Keratinocyte (primary cell): ENCODE data around the gene POP4. TPM values are rescaled to one million over a fixed set of nuclear protein-coding genes. Genes with fewer than 3 reads are reported as not detected.

Experiments used
- DNase-seq: peaks from one replicate; pipeline ENCODE4 v3.0.0-alpha.2; 2011; ENCODE audit warnings: low read depth, missing footprints, low spot score
- FAIRE-seq: peaks from 2 replicates; lab custom pipeline; 2011; peaks lifted over from hg19 to GRCh38; lab: Jason Lieb, UNC
- H2AFZ ChIP-seq: 2 replicates; pipeline ENCODE4 v1.6.0; 2012; ENCODE audit warnings: low read length, control low read depth, inconsistent platforms; ENCODE audit not compliant: control insufficient read depth
- H3K27ac ChIP-seq: 2 replicates; pipeline ENCODE4 v1.5.1; 2011; ENCODE audit warnings: low read length; ENCODE audit not compliant: control insufficient read depth, insufficient read depth
- H3K27me3 ChIP-seq: 3 replicates; pipeline ENCODE4 v1.6.0; 2011; ENCODE audit warnings: low read length; ENCODE audit not compliant: control insufficient read depth, insufficient read depth; ENCODE audit errors: extremely low read depth
- H3K36me3 ChIP-seq, 2 experiments: 2 replicates in 1 of 2; 3 replicates in 1 of 2; pipeline ENCODE4 v1.5.1; 2011; ENCODE audit warnings: low read length in 2 of 2, mild to moderate bottlenecking in 1 of 2; ENCODE audit not compliant: control insufficient read depth in 2 of 2, insufficient read depth in 2 of 2; ENCODE audit errors: extremely low read depth in 1 of 2
- H3K4me1 ChIP-seq: 3 replicates; pipeline ENCODE4 v1.5.1; 2011; ENCODE audit warnings: low read length; ENCODE audit not compliant: control insufficient read depth, insufficient read depth; ENCODE audit errors: extremely low read depth
- H3K4me2 ChIP-seq: 3 replicates; pipeline ENCODE4 v1.6.0; 2011; ENCODE audit warnings: low read depth, low read length; ENCODE audit not compliant: control insufficient read depth, insufficient read depth; ENCODE audit errors: extremely low read depth
- H3K4me3 ChIP-seq, 3 experiments: fragments of 200-600 bp in 1 of 3; sonication (generic) in 1 of 3; 2 replicates in 2 of 3; 3 replicates in 1 of 3; pipeline ENCODE4 v1.5.1; 2011 to 2016; ENCODE audit warnings: low read length in 3 of 3, mild to moderate bottlenecking in 3 of 3, control low read depth in 2 of 3, inconsistent platforms in 1 of 3, low read depth in 1 of 3, mixed read lengths in 1 of 3, mixed run types in 1 of 3, moderate library complexity in 1 of 3; ENCODE audit not compliant: control insufficient read depth in 2 of 3, insufficient read depth in 2 of 3; ENCODE audit errors: extremely low read depth in 1 of 3
- H3K79me2 ChIP-seq: 2 replicates; pipeline ENCODE4 v1.6.0; 2012; ENCODE audit warnings: low read length; ENCODE audit not compliant: control insufficient read depth, insufficient read depth
- H3K9ac ChIP-seq: 3 replicates; pipeline ENCODE4 v1.6.0; 2011; ENCODE audit warnings: low read length; ENCODE audit not compliant: control insufficient read depth, insufficient read depth; ENCODE audit errors: extremely low read depth
- H3K9me1 ChIP-seq: 3 replicates; pipeline ENCODE4 v1.6.0; 2011; ENCODE audit warnings: low read length; ENCODE audit not compliant: control insufficient read depth, insufficient read depth; ENCODE audit errors: extremely low read depth
- H3K9me3 ChIP-seq: 2 replicates; pipeline ENCODE4 v1.5.1; 2012; ENCODE audit warnings: low read depth, low read length; ENCODE audit not compliant: control insufficient read depth
- H4K20me1 ChIP-seq: 3 replicates; pipeline ENCODE4 v1.6.0; 2011; ENCODE audit warnings: low read length; ENCODE audit not compliant: control insufficient read depth, insufficient read depth; ENCODE audit errors: extremely low read depth
- CTCF ChIP-seq, 3 experiments: IDR thresholded peaks in 1 of 3; conservative IDR thresholded peaks in 1 of 3; optimal IDR thresholded peaks in 1 of 3; 2 replicates in 2 of 3; 3 replicates in 1 of 3; pipeline versions ENCODE3 to v1.5.1; 2011; ENCODE audit warnings: low read length in 3 of 3, mild to moderate bottlenecking in 3 of 3, moderate library complexity in 2 of 3, control low read depth in 1 of 3, inconsistent platforms in 1 of 3; ENCODE audit not compliant: insufficient read depth in 2 of 3; ENCODE audit errors: extremely low read depth in 1 of 3
- EZH2 ChIP-seq: IDR thresholded peaks from one replicate; pipeline ENCODE4 v1.6.1; 2012; ENCODE audit warnings: inconsistent platforms, mild to moderate bottlenecking, low read length, moderate library complexity
- dilution Hi-C: fragments of 300-500 bp; cut with MboI; formaldehyde crosslinking; loops from one replicate; pipeline ENCODE4 v1.7.0; 2020; ENCODE audit warnings: low sequenced_read_pairs; ENCODE audit not compliant: extremely low pct_ligation_motif_present
- polyA plus RNA-seq, 5 experiments: library from polyadenylated mRNA; depleted of rRNA in 3 of 5; stranded (reverse) in 3 of 5; stranded (forward) in 1 of 5; unstranded in 1 of 5; fragments of >200 nt; gene quantifications; 1 replicate in 1 of 5; 2 replicates in 3 of 5; 3 replicates in 1 of 5; pipeline versions ENCODE4 v1.2.1 to v1.2.3, GENCODE V29; 2011 to 2012; ENCODE audit warnings: missing spikeins in 2 of 5, low read depth in 1 of 5, low replicate concordance in 1 of 5

POP4 gene
- polyA plus RNA-seq, 1 donor (not counting 4 experiments of a cell fraction or from before 2014, with no cell fraction given), result 104 TPM

GRCh38 chr19:29664753-29665214 is 58.7 kb downstream of the POP4 start:
- DNase-seq (no peak), FAIRE-seq (no peak)
- H3K9me1 ChIP-seq, result peaks cover 3% of the 10 kb centered on the region
- H3K36me3 ChIP-seq, result peaks cover 0 to 3% of the 10 kb centered on the region in 2 experiments
- peak overlapping the region; percentile 85 for H3K9ac ChIP-seq
- H3K79me2 ChIP-seq, result peaks cover 50% of the 10 kb centered on the region
- H3K4me1 ChIP-seq, result peaks cover 58% of the 10 kb centered on the region
- H4K20me1 ChIP-seq, result peaks cover 3% of the 10 kb centered on the region
- no peaks in the 10 kb centered on the region for H3K9me3 ChIP-seq
- H3K4me3 ChIP-seq, result peak overlapping the region; percentile 56 to 90 (median 69)
- peak overlapping the region; percentile 90 for H3K4me2 ChIP-seq
- H3K27ac ChIP-seq, result peak overlapping the region; percentile 94
- H3K27me3 ChIP-seq, result no peaks in the 10 kb centered on the region
- dilution Hi-C loops, result no loop called here
- TF ChIP-seq EZH2, result no peak
- no peak for TF ChIP-seq CTCF (optimal IDR thresholded peaks at IDR 0.05 in 1 of 3, IDR thresholded peaks at IDR 0.05 in 1 of 3, conservative IDR thresholded peaks at IDR 0.05 in 1 of 3; ENCODE audit: extremely low read depth in 1 of 3, insufficient read depth in 2 of 3, low read length in 3 of 3)
- H2AFZ ChIP-seq, result no peak overlapping the region

GRCh38 chr19:29665215-29665825 is 59.2 kb downstream of the POP4 start, which contains the start of gene PLEKHF1:
TSS of gene PLEKHF1 (plus strand) at chr19:29665461. CDS start at chr19:29673840, 8,379 bp downstream.
- DNase-seq (no peak), FAIRE-seq (no peak)
- Histone ChIP-seq H3K4me3 (peak within 1 kb of the TSS; percentile 69 to 90 (median 77)), H3K4me2 (peak within 1 kb of the TSS; percentile 92), H3K27ac (peak within 1 kb of the TSS; percentile 94), H3K36me3 (peaks cover 2 to 3% of the 10 kb centered on the region in 2 experiments), H3K4me1 (peaks cover 58% of the 10 kb centered on the region), H3K9me3 (no peaks in the 10 kb centered on the region), H3K79me2 (peaks cover 54% of the 10 kb centered on the region), H3K27me3 (no peaks in the 10 kb centered on the region), H3K9me1 (peaks cover 3% of the 10 kb centered on the region), H3K9ac (peak within 1 kb of the TSS; percentile 85), H4K20me1 (peaks cover 3% of the 10 kb centered on the region), H2AFZ (peak within 1 kb of the TSS; percentile 46)
- TF ChIP-seq CTCF (optimal IDR thresholded peaks at IDR 0.05 in 1 of 3, IDR thresholded peaks at IDR 0.05 in 1 of 3, conservative IDR thresholded peaks at IDR 0.05 in 1 of 3; ENCODE audit: extremely low read depth in 1 of 3, insufficient read depth in 2 of 3, low read length in 3 of 3) (peak in 1 of 3 experiments; percentile 26), EZH2 (no peak)
- dilution Hi-C loops, result no loop called here
